GM19468 (cell line): ENCODE measurements around the gene SMG1.
"Not testable (repeated sequence)": the region's sequence is repeated elsewhere in the genome, so short reads cannot be mapped to it uniquely, and the experiment has no call there.

ENCODE experiments used
- ATAC-seq: cut with Tn5 transposase; IDR thresholded peaks from one replicate; pipeline ENCODE4 v1.9.1; 2021; ENCODE audit warnings: mild to moderate bottlenecking, moderate library complexity, moderate number of reproducible peaks; ENCODE audit not compliant: unreplicated experiment; ENCODE audit errors: extremely low read depth

Gene SMG1

GRCh38 chr16:18862891-18863290, 63.3 kb downstream of the SMG1 start:
- ATAC-seq = not testable (repeated sequence)

- no peak for ATAC-seq
These were observed 71.0 kb downstream of the SMG1 start for GRCh38 chr16:18855196-18855595.

- no peak for ATAC-seq
These were observed 72.5 kb downstream of the SMG1 start for GRCh38 chr16:18853694-18854093.

- no peak for ATAC-seq
These were observed 73.6 kb downstream of the SMG1 start for GRCh38 chr16:18852647-18853046.

- ATAC-seq = no peak
These were observed 79.8 kb downstream of the SMG1 start for GRCh38 chr16:18846416-18846815.

- ATAC-seq = no peak
These were observed 83.6 kb downstream of the SMG1 start for GRCh38 chr16:18842565-18842964.

- no peak for ATAC-seq
These were observed 84.2 kb downstream of the SMG1 start for GRCh38 chr16:18841833-18842525.

GRCh38 chr16:18839555-18839954, 86.7 kb downstream of the SMG1 start:
- no peak for ATAC-seq

GRCh38 chr16:18836702-18837101, 89.5 kb downstream of the SMG1 start:
- ATAC-seq = no peak

GRCh38 chr16:18834864-18835263, 91.3 kb downstream of the SMG1 start:
- no peak for ATAC-seq

- ATAC-seq = no peak
These were observed 92.3 kb downstream of the SMG1 start for GRCh38 chr16:18833707-18834505.

- no peak for ATAC-seq
These were observed 93.6 kb downstream of the SMG1 start for GRCh38 chr16:18832613-18833012.

- no peak for ATAC-seq
These were observed 94.2 kb downstream of the SMG1 start for GRCh38 chr16:18832006-18832405.

- no peak for ATAC-seq
These were observed 97.0 kb downstream of the SMG1 start for GRCh38 chr16:18829251-18829650.

- no peak for ATAC-seq
These were observed 98.3 kb downstream of the SMG1 start for GRCh38 chr16:18827890-18828289.

GRCh38 chr16:18816286-18816685, 109.9 kb downstream of the SMG1 start:
- no peak for ATAC-seq

- ATAC-seq = no peak
These were observed 114.3 kb downstream of the SMG1 start for GRCh38 chr16:18811925-18812324.

GRCh38 chr16:18809165-18809564, 117.0 kb downstream of the SMG1 start:
- ATAC-seq = no peak

- no peak for ATAC-seq
These were observed 120.9 kb downstream of the SMG1 start for GRCh38 chr16:18805257-18805773.

- ATAC-seq = no peak
These were observed 121.7 kb downstream of the SMG1 start for GRCh38 chr16:18804540-18804939.
